Kidney epithelial cell (primary cell): ENCODE measurements around the gene ARHGAP45. TPM values are rescaled to one million over a fixed set of nuclear protein-coding genes. Genes with fewer than 3 reads are reported as not detected.

Source experiments
- DNase-seq: peaks from one replicate; pipeline ENCODE4 v3.0.0-alpha.2; 2010; ENCODE audit warnings: low read depth
- H3K27me3 ChIP-seq: 2 replicates; pipeline ENCODE4 v1.6.0; 2011; ENCODE audit warnings: low read length; ENCODE audit not compliant: control insufficient read depth, insufficient read depth
- H3K36me3 ChIP-seq: 2 replicates; pipeline ENCODE4 v1.5.1; 2011; ENCODE audit warnings: low read length; ENCODE audit not compliant: control insufficient read depth, insufficient read depth
- H3K4me3 ChIP-seq: 2 replicates; pipeline ENCODE4 v1.5.1; 2011; ENCODE audit warnings: low read depth, mild to moderate bottlenecking, control low read depth, low read length
- total RNA-seq: library from RNA; depleted of rRNA; stranded (reverse); fragments of >200 nt; gene quantifications from 2 replicates; pipeline ENCODE4 v1.2.3, GENCODE V29; 2015
- TF ChIP-seq, protein P1 (sequence below): IDR thresholded peaks from 2 replicates; pipeline ENCODE4 v1.5.1; 2011; ENCODE audit warnings: mild to moderate bottlenecking, moderate library complexity, low read length, control low read depth, inconsistent platforms; ENCODE audit not compliant: insufficient read depth, poor library complexity, severe bottlenecking

ARHGAP45 gene
- total RNA-seq, 1 donor from 2014 or later, result 4.2 TPM

DNA sequence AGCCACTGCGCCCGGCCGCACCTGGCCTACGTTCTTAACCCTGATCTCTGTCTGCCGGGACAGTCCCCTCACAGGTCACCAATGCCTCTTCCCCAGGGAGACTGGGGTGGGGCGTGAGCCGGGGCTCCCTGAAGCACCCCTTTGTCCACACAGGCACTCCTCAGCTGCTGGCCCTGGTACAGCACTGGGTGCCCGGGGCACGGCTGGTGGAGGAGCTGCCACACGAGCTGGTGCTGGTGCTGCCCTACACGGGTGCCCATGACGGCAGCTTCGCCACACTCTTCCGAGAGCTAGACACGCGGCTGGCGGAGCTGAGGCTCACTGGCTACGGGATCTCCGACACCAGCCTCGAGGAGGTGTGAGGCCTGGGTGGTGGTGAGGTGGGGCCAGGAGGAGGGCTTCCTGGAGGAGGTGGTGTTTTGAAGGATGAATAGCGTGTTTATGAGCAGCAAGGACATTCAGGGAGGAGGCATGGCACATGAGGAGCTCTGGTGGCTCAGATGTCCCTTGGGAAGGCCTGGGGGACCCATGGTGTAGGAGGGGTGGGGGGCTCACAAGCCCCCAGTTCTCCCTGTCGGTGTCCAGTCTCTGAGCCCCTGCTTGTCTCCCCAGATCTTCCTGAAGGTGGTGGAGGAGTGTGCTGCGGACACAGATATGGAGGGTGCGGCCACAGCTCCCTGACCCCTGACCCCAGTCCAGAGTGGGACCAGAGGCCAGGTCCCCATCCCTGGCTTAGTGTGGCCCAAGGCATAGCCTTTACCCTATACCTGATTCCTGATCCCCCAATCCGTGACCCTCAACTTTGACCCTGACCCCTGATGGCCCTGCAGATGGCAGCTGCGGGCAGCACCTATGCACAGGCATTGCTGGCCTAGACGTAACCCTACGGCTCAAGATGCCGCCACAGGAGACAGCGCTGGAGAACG lies 13.5 kb upstream of the ARHGAP45 start:
- TF ChIP-seq, protein P1, sequence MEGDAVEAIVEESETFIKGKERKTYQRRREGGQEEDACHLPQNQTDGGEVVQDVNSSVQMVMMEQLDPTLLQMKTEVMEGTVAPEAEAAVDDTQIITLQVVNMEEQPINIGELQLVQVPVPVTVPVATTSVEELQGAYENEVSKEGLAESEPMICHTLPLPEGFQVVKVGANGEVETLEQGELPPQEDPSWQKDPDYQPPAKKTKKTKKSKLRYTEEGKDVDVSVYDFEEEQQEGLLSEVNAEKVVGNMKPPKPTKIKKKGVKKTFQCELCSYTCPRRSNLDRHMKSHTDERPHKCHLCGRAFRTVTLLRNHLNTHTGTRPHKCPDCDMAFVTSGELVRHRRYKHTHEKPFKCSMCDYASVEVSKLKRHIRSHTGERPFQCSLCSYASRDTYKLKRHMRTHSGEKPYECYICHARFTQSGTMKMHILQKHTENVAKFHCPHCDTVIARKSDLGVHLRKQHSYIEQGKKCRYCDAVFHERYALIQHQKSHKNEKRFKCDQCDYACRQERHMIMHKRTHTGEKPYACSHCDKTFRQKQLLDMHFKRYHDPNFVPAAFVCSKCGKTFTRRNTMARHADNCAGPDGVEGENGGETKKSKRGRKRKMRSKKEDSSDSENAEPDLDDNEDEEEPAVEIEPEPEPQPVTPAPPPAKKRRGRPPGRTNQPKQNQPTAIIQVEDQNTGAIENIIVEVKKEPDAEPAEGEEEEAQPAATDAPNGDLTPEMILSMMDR, result no peak
- Histone ChIP-seq H3K36me3 (peaks cover 1% of the 10 kb centered on the region), H3K27me3 (no peaks in the 10 kb centered on the region), H3K4me3 (no peak overlapping the region)
- DNase-seq, result no peak

DNA sequence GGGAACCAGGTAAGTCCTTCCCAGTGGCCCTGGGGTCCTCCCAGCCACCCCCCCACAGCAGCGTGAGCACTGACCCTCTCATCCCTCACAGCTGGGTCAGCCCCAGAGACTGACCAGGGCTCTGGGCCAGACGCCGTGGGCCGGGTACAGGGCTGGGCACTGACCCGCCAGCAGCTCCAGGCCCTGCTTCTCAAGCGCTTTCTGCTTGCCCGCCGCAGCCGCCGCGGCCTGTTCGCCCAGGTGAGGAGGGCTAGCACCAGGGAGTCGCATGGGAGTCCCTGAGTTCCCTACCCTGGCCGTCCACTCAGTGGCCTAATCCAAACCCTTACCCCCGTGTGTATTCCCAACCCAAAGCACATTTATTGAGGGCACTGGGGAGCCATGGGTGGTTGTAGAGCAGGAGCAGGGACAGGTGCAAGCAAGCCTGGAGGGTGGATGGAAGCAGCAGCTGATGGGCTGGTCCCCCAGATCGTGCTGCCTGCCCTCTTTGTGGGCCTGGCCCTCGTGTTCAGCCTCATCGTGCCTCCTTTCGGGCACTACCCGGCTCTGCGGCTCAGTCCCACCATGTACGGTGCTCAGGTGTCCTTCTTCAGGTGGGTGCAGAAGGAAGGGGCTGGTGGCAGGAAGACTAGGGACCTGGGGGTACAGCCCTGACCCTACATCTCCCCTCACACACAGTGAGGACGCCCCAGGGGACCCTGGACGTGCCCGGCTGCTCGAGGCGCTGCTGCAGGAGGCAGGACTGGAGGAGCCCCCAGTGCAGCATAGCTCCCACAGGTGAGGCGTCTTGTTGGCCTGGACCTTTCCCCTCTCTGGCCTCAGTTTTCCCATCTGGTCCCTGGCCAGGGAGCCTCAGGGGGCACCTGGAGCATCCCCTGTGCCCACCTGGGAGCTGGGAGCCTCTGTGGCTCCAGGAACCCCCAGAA lies 12.6 kb upstream of the ARHGAP45 start:
- no peaks in the 10 kb centered on the region for H3K27me3 ChIP-seq
- TF ChIP-seq, protein P1, result no peak
- H3K4me3 ChIP-seq, result no peak overlapping the region
- DNase-seq, result no peak
- peaks cover 3% of the 10 kb centered on the region for H3K36me3 ChIP-seq

DNA sequence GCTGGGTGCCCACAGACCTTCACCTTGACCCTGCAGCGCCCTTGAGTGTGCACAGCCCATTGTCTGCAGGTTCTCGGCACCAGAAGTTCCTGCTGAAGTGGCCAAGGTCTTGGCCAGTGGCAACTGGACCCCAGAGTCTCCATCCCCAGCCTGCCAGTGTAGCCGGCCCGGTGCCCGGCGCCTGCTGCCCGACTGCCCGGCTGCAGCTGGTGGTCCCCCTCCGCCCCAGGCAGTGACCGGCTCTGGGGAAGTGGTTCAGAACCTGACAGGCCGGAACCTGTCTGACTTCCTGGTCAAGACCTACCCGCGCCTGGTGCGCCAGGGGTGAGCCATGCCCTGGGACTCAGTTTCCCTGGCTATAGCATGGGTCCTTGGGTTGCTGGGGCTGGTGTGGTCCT lies 11.9 kb upstream of the ARHGAP45 start:
- TF ChIP-seq, protein P1, result no peak
- H3K4me3 ChIP-seq, result no peak overlapping the region
- H3K36me3 ChIP-seq, result peaks cover 3% of the 10 kb centered on the region
- no peaks in the 10 kb centered on the region for H3K27me3 ChIP-seq
- DNase-seq, result no peak

DNA sequence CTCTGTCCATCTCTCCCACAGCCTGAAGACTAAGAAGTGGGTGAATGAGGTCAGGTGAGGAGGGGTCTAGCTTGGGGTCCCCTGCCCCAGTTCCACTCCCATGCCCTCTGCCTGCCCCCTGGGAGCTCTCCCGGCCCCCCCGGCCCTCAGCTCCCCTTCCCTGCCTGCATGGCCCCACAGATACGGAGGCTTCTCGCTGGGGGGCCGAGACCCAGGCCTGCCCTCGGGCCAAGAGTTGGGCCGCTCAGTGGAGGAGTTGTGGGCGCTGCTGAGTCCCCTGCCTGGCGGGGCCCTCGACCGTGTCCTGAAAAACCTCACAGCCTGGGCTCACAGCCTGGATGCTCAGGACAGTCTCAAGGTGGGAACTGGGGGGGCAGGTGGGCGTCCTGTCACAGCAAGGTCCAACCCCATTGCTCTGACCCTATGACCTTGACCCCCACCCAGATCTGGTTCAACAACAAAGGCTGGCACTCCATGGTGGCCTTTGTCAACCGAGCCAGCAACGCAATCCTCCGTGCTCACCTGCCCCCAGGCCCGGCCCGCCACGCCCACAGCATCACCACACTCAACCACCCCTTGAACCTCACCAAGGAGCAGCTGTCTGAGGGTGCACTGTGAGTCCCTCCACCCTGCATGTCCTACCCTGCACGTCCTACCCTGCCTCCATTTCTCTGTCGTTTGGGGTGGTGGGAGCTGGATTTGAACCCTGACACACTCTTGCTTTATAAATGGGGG lies 10.9 kb upstream of the ARHGAP45 start:
- no peaks in the 10 kb centered on the region for H3K27me3 ChIP-seq
- TF ChIP-seq, protein P1, result no peak
- H3K36me3 ChIP-seq, result peaks cover 3% of the 10 kb centered on the region
- no peak overlapping the region for H3K4me3 ChIP-seq
- no peak for DNase-seq

DNA sequence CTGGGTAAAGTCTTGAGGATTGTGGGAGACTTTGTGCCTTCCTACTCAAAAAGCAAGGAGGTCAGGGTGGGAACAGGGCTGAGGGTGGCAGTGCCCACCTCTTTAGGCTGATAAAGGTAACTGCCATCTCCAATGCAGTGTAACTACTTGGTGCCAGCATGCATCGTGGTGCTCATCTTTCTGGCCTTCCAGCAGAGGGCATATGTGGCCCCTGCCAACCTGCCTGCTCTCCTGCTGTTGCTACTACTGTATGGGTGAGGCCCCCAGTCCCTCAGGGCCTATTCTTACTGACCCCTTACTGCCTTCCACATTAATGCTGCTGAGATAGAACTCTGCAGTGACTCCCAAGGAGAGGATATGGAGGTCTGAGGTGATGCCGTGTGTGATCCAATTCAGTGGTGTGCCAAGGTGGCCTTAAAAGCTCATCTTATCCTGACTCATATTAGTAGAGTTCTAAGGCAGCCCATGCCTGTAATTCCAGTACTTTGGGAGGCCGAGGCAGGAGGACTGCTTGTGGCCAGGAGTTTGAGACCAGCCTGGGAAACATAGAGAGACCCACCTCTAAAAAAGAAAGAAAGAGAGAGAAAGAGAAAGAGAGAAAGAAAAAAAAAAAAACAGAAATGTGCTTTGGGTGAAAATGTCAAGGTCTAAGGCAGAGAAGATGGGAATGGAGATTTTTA lies 9.7 kb upstream of the ARHGAP45 start:
- Histone ChIP-seq H3K4me3 (no peak overlapping the region), H3K27me3 (no peaks in the 10 kb centered on the region), H3K36me3 (peaks cover 3% of the 10 kb centered on the region)
- DNase-seq, result no peak
- TF ChIP-seq, protein P1, result no peak
